HEK293 (cell line): ENCODE data around the gene RAP1A.

Source experiments
- CTCF ChIP-seq: fragments of 450-650 bp; formaldehyde crosslinking; IDR thresholded peaks from 2 replicates; pipeline ENCODE4 v1.5.1; 2016; ENCODE audit warnings: missing biosample characterization, missing genetic modification characterization
- GLI4 ChIP-seq: fragments of 450-650 bp; formaldehyde crosslinking; IDR thresholded peaks from 2 replicates; pipeline ENCODE4 v1.5.1; 2016; ENCODE audit warnings: missing biosample characterization, missing genetic modification characterization
- ZFP41 ChIP-seq: fragments of 450-650 bp; formaldehyde crosslinking; IDR thresholded peaks from 2 replicates; pipeline ENCODE4 v1.5.1; 2016; ENCODE audit warnings: missing biosample characterization, missing genetic modification characterization, borderline replicate concordance
- ZNF416 ChIP-seq: fragments of 450-650 bp; formaldehyde crosslinking; IDR thresholded peaks from 2 replicates; pipeline ENCODE4 v1.5.1; 2016; ENCODE audit warnings: missing biosample characterization, missing genetic modification characterization
- ZNF785 ChIP-seq: fragments of 450-650 bp; formaldehyde crosslinking; IDR thresholded peaks from 2 replicates; pipeline ENCODE4 v1.5.1; 2016; ENCODE audit warnings: missing biosample characterization, missing genetic modification characterization
- ZNF792 ChIP-seq: fragments of 450-650 bp; formaldehyde crosslinking; IDR thresholded peaks from 2 replicates; pipeline ENCODE4 v1.5.1; 2016; ENCODE audit warnings: missing biosample characterization, missing genetic modification characterization
- TF ChIP-seq, protein P1 (sequence below): fragments of 450-650 bp; formaldehyde crosslinking; IDR thresholded peaks from 2 replicates; pipeline ENCODE4 v1.5.1; 2016; ENCODE audit warnings: missing biosample characterization, missing genetic modification characterization

GRCh38 chr1:111622166-111622565, 2.6 kb downstream of the RAP1A start:
- TF ChIP-seq ZNF416 (tag by site-specific recombination) (no peak), CTCF (no peak), ZNF785 (tag by site-specific recombination) (no peak), ZNF792 (tag by site-specific recombination) (no peak), ZFP41 (tag by site-specific recombination) (no peak), GLI4 (no peak)
- TF ChIP-seq, protein P1, sequence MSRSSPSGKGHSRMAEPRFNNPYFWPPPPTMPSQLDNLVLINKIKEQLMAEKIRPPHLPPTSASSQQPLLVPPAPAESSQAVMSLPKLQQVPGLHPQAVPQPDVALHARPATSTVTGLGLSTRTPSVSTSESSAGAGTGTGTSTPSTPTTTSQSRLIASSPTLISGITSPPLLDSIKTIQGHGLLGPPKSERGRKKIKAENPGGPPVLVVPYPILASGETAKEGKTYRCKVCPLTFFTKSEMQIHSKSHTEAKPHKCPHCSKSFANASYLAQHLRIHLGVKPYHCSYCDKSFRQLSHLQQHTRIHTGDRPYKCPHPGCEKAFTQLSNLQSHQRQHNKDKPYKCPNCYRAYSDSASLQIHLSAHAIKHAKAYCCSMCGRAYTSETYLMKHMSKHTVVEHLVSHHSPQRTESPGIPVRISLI = no peak
